H1 (cell line): ENCODE results near the gene GNA12. TPM values are rescaled to one million over a fixed set of nuclear protein-coding genes. Genes with fewer than 3 reads are reported as not detected.
A peak's percentile ranks its signal among the peaks of the same experiment; 100 is the strongest.

Experiments used
- CTCF ChIA-PET: fragments of 300-600 bp; sonication (Branson Sonifier 250); formaldehyde crosslinking; loops from one replicate; lab custom pipeline; 2021; ENCODE audit not compliant: partially characterized antibody; lab: Charles Lee
- POLR2A ChIA-PET: fragments of 300-600 bp; sonication (Branson Sonifier 250); formaldehyde crosslinking; loops from one replicate; lab custom pipeline; 2021; ENCODE audit warnings: inconsistent platforms; ENCODE audit not compliant: partially characterized antibody; lab: Charles Lee
- DNase-seq, 2 experiments: peaks; one replicate each; pipeline versions ENCODE4 v3.0.0 to v3.0.0-alpha.2; 2010 to 2022; ENCODE audit warnings: low spot score in 2 of 2, low read depth in 1 of 2, mixed read lengths in 1 of 2
- FAIRE-seq: peaks from 2 replicates; lab custom pipeline; 2011; peaks lifted over from hg19 to GRCh38; lab: Jason Lieb, UNC
- H2AFZ ChIP-seq: 2 replicates; pipeline ENCODE4 v1.8.1; 2012; ENCODE audit warnings: low read length, inconsistent platforms
- H2AK5ac ChIP-seq: 2 replicates; pipeline ENCODE4 v1.6.1; 2013; ENCODE audit warnings: low read depth, low read length
- H2BK120ac ChIP-seq: replicated peaks from 2 replicates; pipeline ENCODE3; 2013; ENCODE audit warnings: low read depth, low read length, inconsistent platforms
- H2BK12ac ChIP-seq: 2 replicates; pipeline ENCODE4 v1.6.1; 2013; ENCODE audit warnings: low read depth, low read length
- H2BK15ac ChIP-seq: 2 replicates; pipeline ENCODE4 v1.6.1; 2013; ENCODE audit warnings: low read length
- H2BK20ac ChIP-seq: 2 replicates; pipeline ENCODE4 v1.6.1; 2013; ENCODE audit warnings: low read length
- H2BK5ac ChIP-seq: 2 replicates; pipeline ENCODE4 v1.6.1; 2013; ENCODE audit warnings: low read depth, low read length
- H3K14ac ChIP-seq: 2 replicates; pipeline ENCODE4 v1.6.1; 2013; ENCODE audit warnings: inconsistent platforms; ENCODE audit not compliant: insufficient read length
- H3K18ac ChIP-seq: 2 replicates; pipeline ENCODE4 v1.6.1; 2013; ENCODE audit warnings: low read length; ENCODE audit errors: extremely low read depth
- H3K23ac ChIP-seq: 2 replicates; pipeline ENCODE4 v1.6.1; 2013; ENCODE audit warnings: inconsistent platforms; ENCODE audit not compliant: insufficient read length
- H3K23me2 ChIP-seq: 2 replicates; pipeline ENCODE4 v1.6.1; 2013; ENCODE audit warnings: low read depth, low read length
- H3K27ac ChIP-seq: 2 replicates; pipeline ENCODE4 v1.6.1; 2011; ENCODE audit warnings: low read depth, low read length, inconsistent platforms
- H3K27me3 ChIP-seq, 4 experiments: replicated peaks in 1 of 4; 1 replicate in 1 of 4; 2 replicates in 3 of 4; pipeline versions ENCODE4 v1.6.1 to v1.8.1; 2011 to 2013; ENCODE audit warnings: low read length in 3 of 4, mild to moderate bottlenecking in 3 of 4, inconsistent platforms in 2 of 4, mixed read lengths in 2 of 4, moderate library complexity in 1 of 4; ENCODE audit not compliant: control insufficient read depth in 3 of 4, insufficient read depth in 3 of 4; ENCODE audit errors: extremely low read depth in 1 of 4
- H3K36me3 ChIP-seq, 4 experiments: 2 replicates each; pipeline versions ENCODE4 v1.6.1 to v1.8.1; 2011 to 2013; ENCODE audit warnings: mild to moderate bottlenecking in 4 of 4, low read length in 3 of 4, moderate library complexity in 2 of 4, control low read depth in 1 of 4, inconsistent platforms in 1 of 4; ENCODE audit not compliant: insufficient read depth in 4 of 4, control insufficient read depth in 2 of 4
- H3K4ac ChIP-seq: replicated peaks from 2 replicates; pipeline ENCODE3; 2013; ENCODE audit warnings: low read length, low read depth, mixed read lengths, inconsistent platforms; ENCODE audit not compliant: insufficient read length
- H3K4me1 ChIP-seq, 4 experiments: replicated peaks in 1 of 4; 1 replicate in 1 of 4; 2 replicates in 3 of 4; pipeline versions ENCODE4 v1.6.1 to v1.8.1; 2011 to 2013; ENCODE audit warnings: low read length in 3 of 4, inconsistent platforms in 2 of 4, mixed read lengths in 1 of 4; ENCODE audit not compliant: insufficient read depth in 4 of 4, control insufficient read depth in 3 of 4
- H3K4me2 ChIP-seq, 2 experiments: 2 replicates each; pipeline versions ENCODE4 v1.6.1 to v1.8.1; 2011 to 2013; ENCODE audit warnings: low read depth in 2 of 2, low read length in 2 of 2, control low read depth in 1 of 2, inconsistent platforms in 1 of 2, mild to moderate bottlenecking in 1 of 2; ENCODE audit not compliant: insufficient read depth in 1 of 2
- H3K4me3 ChIP-seq, 4 experiments: fragments of 200-600, 300-600 bp in 1 of 4; sonication (generic), shearing (Covaris generic), sonication (Bioruptor Twin) in 1 of 4; 2 replicates each; pipeline versions ENCODE4 v1.5.1 to v1.8.1; 2011 to 2016; ENCODE audit warnings: low read length in 4 of 4, low read depth in 3 of 4, control low read depth in 2 of 4, inconsistent platforms in 2 of 4, mild to moderate bottlenecking in 2 of 4, mixed read lengths in 1 of 4, moderate library complexity in 1 of 4; ENCODE audit not compliant: insufficient read depth in 2 of 4; ENCODE audit errors: extremely low read depth in 1 of 4
- H3K56ac ChIP-seq: replicated peaks from 2 replicates; pipeline ENCODE3; 2013; ENCODE audit warnings: low read depth, mild to moderate bottlenecking, mixed read lengths, low read length, inconsistent platforms; ENCODE audit not compliant: insufficient read length
- H3K79me1 ChIP-seq: 2 replicates; pipeline ENCODE4 v1.6.1; 2013; ENCODE audit warnings: low read depth, low read length, control low read depth
- H3K79me2 ChIP-seq, 2 experiments: 2 replicates each; pipeline versions ENCODE4 v1.6.1 to v1.8.1; 2012 to 2013; ENCODE audit warnings: low read length in 2 of 2, mild to moderate bottlenecking in 2 of 2, inconsistent platforms in 1 of 2; ENCODE audit not compliant: insufficient read depth in 2 of 2, control insufficient read depth in 1 of 2
- H3K9ac ChIP-seq, 4 experiments: replicated peaks in 1 of 4; 1 replicate in 1 of 4; 2 replicates in 3 of 4; pipeline versions ENCODE4 v1.6.1 to v1.8.1; 2011 to 2013; ENCODE audit warnings: low read depth in 3 of 4, low read length in 3 of 4, control low read depth in 2 of 4, mild to moderate bottlenecking in 2 of 4, moderate library complexity in 2 of 4, inconsistent platforms in 1 of 4; ENCODE audit errors: extremely low read depth in 1 of 4
- H3K9me3 ChIP-seq, 2 experiments: 2 replicates each; pipeline versions ENCODE4 v1.6.1 to v1.8.1; 2012 to 2013; ENCODE audit warnings: mild to moderate bottlenecking in 2 of 2, moderate library complexity in 2 of 2, control low read depth in 1 of 2, inconsistent platforms in 1 of 2, low read depth in 1 of 2, low read length in 1 of 2, mixed read lengths in 1 of 2; ENCODE audit not compliant: insufficient read depth in 2 of 2
- H4K20me1 ChIP-seq, 2 experiments: replicated peaks in 1 of 2; 2 replicates each; pipeline versions ENCODE3 to v1.8.1; 2011 to 2013; ENCODE audit warnings: inconsistent platforms in 2 of 2, low read length in 2 of 2, mild to moderate bottlenecking in 1 of 2; ENCODE audit not compliant: insufficient read depth in 2 of 2, control insufficient read depth in 1 of 2
- H4K5ac ChIP-seq: 2 replicates; pipeline ENCODE4 v1.6.1; 2013; ENCODE audit warnings: low read length, low read depth, mixed read lengths, inconsistent platforms; ENCODE audit not compliant: insufficient read length
- H4K8ac ChIP-seq: 2 replicates; pipeline ENCODE4 v1.8.0; 2013; ENCODE audit warnings: mild to moderate bottlenecking, moderate library complexity, low read length, inconsistent platforms; ENCODE audit not compliant: insufficient read depth; ENCODE audit errors: extremely low read depth
- H4K91ac ChIP-seq: replicated peaks from 2 replicates; pipeline ENCODE3; 2013; ENCODE audit warnings: low read length, mixed read lengths, inconsistent platforms; ENCODE audit not compliant: insufficient read length
- CEBPB ChIP-seq: IDR thresholded peaks from 2 replicates; pipeline ENCODE4 v1.6.1; 2012; ENCODE audit warnings: low read depth, low read length
- HDAC2 ChIP-seq, 2 experiments: fragments of 300-600 bp in 1 of 2; sonication (generic) in 1 of 2; IDR thresholded peaks; 2 replicates each; pipeline ENCODE4 v1.6.1; 2011 to 2012; ENCODE audit warnings: low read depth in 2 of 2, low read length in 2 of 2, mild to moderate bottlenecking in 2 of 2, moderate library complexity in 2 of 2, borderline replicate concordance in 1 of 2, inconsistent platforms in 1 of 2
- NANOG ChIP-seq: IDR thresholded peaks from 2 replicates; pipeline ENCODE4 v1.6.1; 2011; ENCODE audit warnings: low read length, low read depth, mild to moderate bottlenecking, inconsistent platforms; ENCODE audit not compliant: insufficient read depth, poor library complexity, severe bottlenecking
- RNF2 ChIP-seq: fragments of 200-900, 300-1000 bp; sonication (generic); IDR thresholded peaks from 2 replicates; pipeline ENCODE4 v1.7.1; 2016; ENCODE audit warnings: borderline replicate concordance, low read depth, mild to moderate bottlenecking, antibody characterized with exemption, low read length; ENCODE audit not compliant: poor library complexity, severe bottlenecking; ENCODE audit errors: missing control alignments
- RXRA ChIP-seq: IDR thresholded peaks from 2 replicates; pipeline ENCODE4 v1.6.1; 2011; ENCODE audit warnings: low read depth, mild to moderate bottlenecking, low read length, moderate library complexity; ENCODE audit not compliant: insufficient read depth
- SP2 ChIP-seq: IDR thresholded peaks from 2 replicates; pipeline ENCODE4 v1.6.1; 2012; ENCODE audit warnings: mild to moderate bottlenecking, low read length, inconsistent platforms
- TAF7 ChIP-seq: optimal IDR thresholded peaks from 2 replicates; pipeline ENCODE3; 2011; ENCODE audit warnings: low read depth, mild to moderate bottlenecking, inconsistent platforms, low read length, moderate library complexity, borderline replicate concordance
- YY1 ChIP-seq: IDR thresholded peaks from 2 replicates; pipeline ENCODE4 v1.6.1; 2011; ENCODE audit warnings: low read depth, mild to moderate bottlenecking, low read length
- WGBS, 2 experiments: shearing (Covaris generic) in 1 of 2; methylation state at CpG; one replicate each; pipeline versions ENCODE4 v1.1.6 to v1.1.7; 2013 to 2015; ENCODE audit warnings: low lambda C conversion rate in 2 of 2, mixed read lengths in 2 of 2, inconsistent platforms in 1 of 2, low coverage in 1 of 2, missing lambda C conversion rate in 1 of 2; ENCODE audit not compliant: insufficient replicate concordance in 2 of 2, insufficient coverage in 1 of 2, insufficient read length in 1 of 2; ENCODE audit errors: extremely low coverage in 1 of 2, missing lambda C conversion rate in 1 of 2; 5-methylcytosine and 5-hydroxymethylcytosine counted together
- polyA plus RNA-seq, 7 experiments: library from polyadenylated mRNA; depleted of rRNA in 3 of 7; stranded (reverse) in 5 of 7; unstranded in 2 of 7; fragments of >200 nt in 5 of 7; fragments of 200-250 nt in 2 of 7; gene quantifications; 1 replicate in 5 of 7; 2 replicates in 1 of 7; 4 replicates in 1 of 7; pipeline versions ENCODE4 v1.2.1 to v1.2.3, GENCODE V29; 2011 to 2013; ENCODE audit warnings: missing spikeins in 2 of 7, mixed read lengths in 2 of 7
- total RNA-seq: library from RNA; stranded (reverse); fragmentation: NEBNext Ultra II Directional; extraction: Animal tissue kit (Norgen Biotek cat#: 25700); gene quantifications from 2 replicates; pipeline ENCODE4 v1.2.1, GENCODE V29; 2021
- TF ChIP-seq, protein P1 (sequence below): IDR thresholded peaks from 2 replicates; pipeline ENCODE4 v1.6.1; 2012; ENCODE audit warnings: low read length, inconsistent platforms

The GNA12 gene
- total and polyA plus RNA-seq, 2 of the 8 experiments (the other 6 are each of a cell fraction or from before 2014, with no cell fraction given) = 96.5 to 109 TPM

DNA sequence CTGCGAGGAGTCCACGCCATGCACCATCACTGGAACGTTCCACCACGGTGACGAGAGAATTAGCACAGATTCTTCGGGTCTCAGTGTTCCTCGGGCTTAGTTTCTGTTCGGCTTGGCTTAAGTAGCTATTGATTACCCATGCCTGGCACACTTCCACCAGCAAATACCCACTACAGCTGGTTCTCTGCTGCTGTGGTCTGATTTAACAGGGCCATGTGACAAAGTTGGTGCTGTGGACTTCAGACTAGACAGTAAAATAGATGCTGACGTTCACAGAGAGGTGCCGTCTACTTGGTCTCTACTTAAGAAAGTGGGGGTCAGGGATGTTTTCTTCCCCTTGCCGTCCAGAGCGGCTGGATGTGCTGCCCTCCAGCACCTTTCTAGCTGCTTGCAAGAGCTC lies 11.6 kb downstream of the GNA12 start:
- CTCF ChIA-PET = interaction anchor here (0.9 to 2.6 kb wide), 4 partner anchors 12 to 257 kb away, joined by 3 to 9 read pairs (median 3); no protein-coding TSS in a partner anchor
- no peak overlapping the region for H3K56ac ChIP-seq
- POLR2A ChIA-PET = interaction anchor here (3.1 kb wide), 1 partner anchor 8 kb away, joined by 22 read pairs; no protein-coding TSS in a partner anchor
- TF ChIP-seq NANOG (no peak), RNF2 (no peak), SP2 (no peak), CEBPB (no peak), TAF7 (no peak), YY1 (no peak), HDAC2 (IDR thresholded peaks at IDR 0.05; ENCODE audit: borderline replicate concordance in 1 of 2, low read depth in 2 of 2, low read length in 2 of 2) (no peak), RXRA (no peak)
- TF ChIP-seq, protein P1, sequence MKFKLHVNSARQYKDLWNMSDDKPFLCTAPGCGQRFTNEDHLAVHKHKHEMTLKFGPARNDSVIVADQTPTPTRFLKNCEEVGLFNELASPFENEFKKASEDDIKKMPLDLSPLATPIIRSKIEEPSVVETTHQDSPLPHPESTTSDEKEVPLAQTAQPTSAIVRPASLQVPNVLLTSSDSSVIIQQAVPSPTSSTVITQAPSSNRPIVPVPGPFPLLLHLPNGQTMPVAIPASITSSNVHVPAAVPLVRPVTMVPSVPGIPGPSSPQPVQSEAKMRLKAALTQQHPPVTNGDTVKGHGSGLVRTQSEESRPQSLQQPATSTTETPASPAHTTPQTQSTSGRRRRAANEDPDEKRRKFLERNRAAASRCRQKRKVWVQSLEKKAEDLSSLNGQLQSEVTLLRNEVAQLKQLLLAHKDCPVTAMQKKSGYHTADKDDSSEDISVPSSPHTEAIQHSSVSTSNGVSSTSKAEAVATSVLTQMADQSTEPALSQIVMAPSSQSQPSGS = no peak

More for the DNA sequence above, 11.6 kb downstream of the GNA12 start:
- no peak overlapping the region; the same call in 1 of the 2 replicates for H2BK15ac ChIP-seq
- 0 out of 2 replicates have a peak overlapping the region, but pooled peaks have one; percentile 13 for H2BK12ac ChIP-seq
- no peak overlapping the region for H3K4ac ChIP-seq
- no peaks in the 10 kb centered on the region for H3K9me3 ChIP-seq
- no peak overlapping the region for H3K27ac ChIP-seq
- H3K36me3 ChIP-seq = peaks cover 0 to 14% (median 5%) of the 10 kb centered on the region in 4 experiments; a peak in 4 of 8 replicates
- no peak for FAIRE-seq
- H3K4me3 ChIP-seq = no peak overlapping the region
- peaks cover under 1 to 17% (median 5%) of the 10 kb centered on the region in 4 experiments; a peak in 5 of 7 replicates for H3K4me1 ChIP-seq
- peak overlapping the region; percentile 57; the same call in 1 of the 2 replicates for H2AK5ac ChIP-seq
- peaks cover 28 to 98% of the 10 kb centered on the region in 2 experiments for H3K79me2 ChIP-seq
- no peak overlapping the region for H2BK120ac ChIP-seq
- H3K79me1 ChIP-seq = peaks cover 39% of the 10 kb centered on the region
- no peak overlapping the region for H4K5ac ChIP-seq
- H4K8ac ChIP-seq = no peak overlapping the region
- H3K4me2 ChIP-seq = no peak overlapping the region
- H4K91ac ChIP-seq = no peak overlapping the region
- no peak overlapping the region for H2BK20ac ChIP-seq
- peaks cover 13 to 15% of the 10 kb centered on the region in 2 experiments for H4K20me1 ChIP-seq
- H3K14ac ChIP-seq = no peak overlapping the region
- H3K23me2 ChIP-seq = no peaks in the 10 kb centered on the region
- no peaks in the 10 kb centered on the region for H3K27me3 ChIP-seq
- WGBS, 2 experiments = 94% methylated on average over 12 of the region's 12 CpGs; no CpG with 5 or more reads in 1 of the 2 experiments
- DNase-seq = no peak
- H2AFZ ChIP-seq = no peak overlapping the region
- 0 out of 2 replicates have a peak overlapping the region, but pooled peaks have one; percentile 7 for H3K18ac ChIP-seq
- peak overlapping the region; percentile 62; the same call in 1 of the 2 replicates for H2BK5ac ChIP-seq
- H3K23ac ChIP-seq = no peak overlapping the region
- H3K9ac ChIP-seq = no peak overlapping the region
